Body of pancreas (tissue), 4 donors: ENCODE measurements around the gene NDN.
A peak's percentile ranks its signal among the peaks of the same experiment; 100 is the strongest.

Experiments
- POLR2A ChIP-seq, 3 donors: fragments of 450-650 bp; IDR thresholded peaks; one replicate each; pipeline ENCODE4 v1.6.1; 2016; ENCODE audit warnings: antibody characterized with exemption in 3 of 3, mild to moderate bottlenecking in 2 of 3
- TF ChIP-seq, protein P1 (sequence below), 7 experiments: fragments of 450-650 bp in 4 of 7; fragments of 200-600 bp in 3 of 7; sonication (generic) in 3 of 7; IDR thresholded peaks; one replicate each; pipeline ENCODE4 v1.5.1; 2016 to 2019; ENCODE audit warnings: antibody characterized with exemption in 7 of 7

DNA sequence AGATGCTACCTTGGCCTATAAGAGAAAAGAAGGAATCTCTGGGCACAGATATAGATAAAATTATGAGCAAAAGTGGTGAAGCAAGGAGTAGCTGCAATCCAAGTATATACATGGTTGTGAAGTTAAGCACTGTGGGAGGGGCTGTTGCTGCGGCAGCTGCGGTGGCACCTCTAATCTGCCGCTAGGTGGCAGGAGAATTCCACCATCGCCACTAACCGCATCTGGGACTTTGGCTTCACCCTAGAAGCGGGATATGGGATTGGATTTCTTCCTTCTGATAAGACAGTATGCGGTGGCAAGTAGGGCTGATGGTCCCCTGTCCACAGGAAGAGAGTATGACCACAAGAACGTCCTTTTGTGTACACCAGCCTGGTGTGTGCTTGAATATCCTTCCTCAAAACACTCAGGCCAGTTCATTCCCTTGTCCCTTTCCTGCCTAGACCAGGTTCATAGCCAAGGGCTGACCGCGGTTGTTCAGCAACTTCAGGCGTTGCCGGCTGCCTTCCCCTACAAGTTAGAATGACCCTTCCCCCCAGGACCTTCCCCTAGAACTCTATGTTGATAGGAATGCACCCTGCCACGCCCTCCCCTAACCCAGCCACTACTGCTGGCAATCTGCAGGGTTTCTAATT is 44.6 kb downstream of the NDN start:
- TF ChIP-seq, protein P1, sequence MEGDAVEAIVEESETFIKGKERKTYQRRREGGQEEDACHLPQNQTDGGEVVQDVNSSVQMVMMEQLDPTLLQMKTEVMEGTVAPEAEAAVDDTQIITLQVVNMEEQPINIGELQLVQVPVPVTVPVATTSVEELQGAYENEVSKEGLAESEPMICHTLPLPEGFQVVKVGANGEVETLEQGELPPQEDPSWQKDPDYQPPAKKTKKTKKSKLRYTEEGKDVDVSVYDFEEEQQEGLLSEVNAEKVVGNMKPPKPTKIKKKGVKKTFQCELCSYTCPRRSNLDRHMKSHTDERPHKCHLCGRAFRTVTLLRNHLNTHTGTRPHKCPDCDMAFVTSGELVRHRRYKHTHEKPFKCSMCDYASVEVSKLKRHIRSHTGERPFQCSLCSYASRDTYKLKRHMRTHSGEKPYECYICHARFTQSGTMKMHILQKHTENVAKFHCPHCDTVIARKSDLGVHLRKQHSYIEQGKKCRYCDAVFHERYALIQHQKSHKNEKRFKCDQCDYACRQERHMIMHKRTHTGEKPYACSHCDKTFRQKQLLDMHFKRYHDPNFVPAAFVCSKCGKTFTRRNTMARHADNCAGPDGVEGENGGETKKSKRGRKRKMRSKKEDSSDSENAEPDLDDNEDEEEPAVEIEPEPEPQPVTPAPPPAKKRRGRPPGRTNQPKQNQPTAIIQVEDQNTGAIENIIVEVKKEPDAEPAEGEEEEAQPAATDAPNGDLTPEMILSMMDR (IDR thresholded peaks at IDR 0.05): peak; percentile 83 to 94 (median 87)
- no peak for TF ChIP-seq POLR2A (IDR thresholded peaks at IDR 0.05)
